HUES48 (cell line): ENCODE results near the gene FAM169A.
"Not testable (repeated sequence)": the region's sequence is repeated elsewhere in the genome, so short reads cannot be mapped to it uniquely, and the experiment has no call there.

Experiments used
- H3K27ac ChIP-seq: one replicate; pipeline ENCODE4 v1.7.0; 2013; ENCODE audit warnings: low read depth, low read length, inconsistent platforms
- H3K27me3 ChIP-seq: 2 replicates; pipeline ENCODE4 v1.6.1; 2013; ENCODE audit warnings: mild to moderate bottlenecking, low read length; ENCODE audit not compliant: control insufficient read depth, insufficient read depth
- H3K36me3 ChIP-seq: 2 replicates; pipeline ENCODE4 v1.6.1; 2013; ENCODE audit warnings: low read length; ENCODE audit not compliant: control insufficient read depth, insufficient read depth
- H3K4me1 ChIP-seq: 2 replicates; pipeline ENCODE4 v1.6.1; 2013; ENCODE audit warnings: mild to moderate bottlenecking, low read length; ENCODE audit not compliant: control insufficient read depth, insufficient read depth
- H3K4me3 ChIP-seq: 2 replicates; pipeline ENCODE4 v1.5.1; 2013; ENCODE audit warnings: mild to moderate bottlenecking, low read depth, low read length
- H3K9ac ChIP-seq: 2 replicates; pipeline ENCODE4 v1.6.1; 2013; ENCODE audit warnings: mild to moderate bottlenecking, low read depth, low read length, moderate library complexity
- H3K9me3 ChIP-seq: 2 replicates; pipeline ENCODE4 v1.6.1; 2013; ENCODE audit warnings: low read length; ENCODE audit not compliant: control insufficient read depth, insufficient read depth

Gene FAM169A

GRCh38 chr5:74865804-74866595 lies at the start of gene FAM169A:
TSS of gene FAM169A (minus strand) at chr5:74866387. CDS start at chr5:74841676, 24,711 bp downstream.
- H3K27me3 ChIP-seq, result no peaks in the 10 kb centered on the region
- peak within 1 kb of the TSS; percentile 97 for H3K27ac ChIP-seq
- no peaks in the 10 kb centered on the region for H3K36me3 ChIP-seq
- H3K9ac ChIP-seq, result peak within 1 kb of the TSS; percentile 94
- no peaks in the 10 kb centered on the region for H3K9me3 ChIP-seq
- H3K4me1 ChIP-seq, result peaks cover 59% of the 10 kb centered on the region
- H3K4me3 ChIP-seq, result peak within 1 kb of the TSS; percentile 95

DNA sequence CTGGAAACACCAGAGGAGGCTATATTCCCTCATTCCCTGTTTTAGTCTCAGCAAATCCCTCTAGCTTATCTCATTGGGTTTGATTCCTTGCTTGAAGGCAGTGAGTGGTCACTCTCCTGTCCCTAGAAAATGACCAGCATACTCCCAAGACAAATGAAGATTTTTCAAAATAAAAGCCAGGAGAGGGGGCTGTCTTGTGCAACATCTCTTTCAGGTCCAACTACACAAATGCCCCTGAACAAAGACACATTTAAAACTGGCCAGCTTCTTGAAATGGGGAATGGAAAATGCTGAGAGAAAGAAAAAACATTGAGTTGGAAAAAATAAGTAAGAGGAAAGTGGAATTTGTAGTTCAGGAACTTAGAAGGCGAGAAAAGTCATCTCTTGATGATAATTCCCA lies 49.3 kb upstream of the FAM169A start:
- H3K36me3 ChIP-seq, result no peaks in the 10 kb centered on the region
- no peaks in the 10 kb centered on the region for H3K27me3 ChIP-seq
- no peak overlapping the region for H3K27ac ChIP-seq
- no peaks in the 10 kb centered on the region for H3K9me3 ChIP-seq
- H3K4me3 ChIP-seq, result no peak overlapping the region
- no peaks in the 10 kb centered on the region for H3K4me1 ChIP-seq
- no peak overlapping the region for H3K9ac ChIP-seq

DNA sequence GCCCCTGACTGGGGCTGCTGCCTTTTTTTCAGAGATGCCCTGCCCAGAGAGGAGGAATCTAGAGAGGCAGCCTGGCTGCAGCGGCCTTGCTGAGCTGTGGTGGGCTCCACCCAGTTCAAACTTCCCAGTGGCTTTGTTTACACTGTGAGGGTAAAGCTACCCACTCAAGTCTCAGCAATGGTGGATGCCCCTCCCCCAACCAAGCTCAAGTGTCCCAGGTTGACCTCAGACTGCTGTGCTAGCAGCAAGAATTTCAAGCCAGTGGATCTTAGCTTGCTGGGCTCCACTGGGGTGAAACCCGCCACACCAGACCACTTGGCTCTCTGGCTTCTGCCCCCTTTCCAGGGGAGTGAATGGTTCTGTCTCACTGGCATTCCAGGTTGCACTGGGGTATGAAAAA lies 45.2 kb upstream of the FAM169A start:
- H3K4me1 ChIP-seq, H3K27me3 ChIP-seq, H3K4me3 ChIP-seq, H3K9me3 ChIP-seq, H3K36me3 ChIP-seq, H3K27ac ChIP-seq, H3K9ac ChIP-seq: not testable (repeated sequence)

- H3K9ac ChIP-seq, H3K36me3 ChIP-seq, H3K27ac ChIP-seq, H3K27me3 ChIP-seq, H3K9me3 ChIP-seq, H3K4me1 ChIP-seq, H3K4me3 ChIP-seq: not testable (repeated sequence)
These were observed 43.7 kb upstream of the FAM169A start for GRCh38 chr5:74909888-74910287.

GRCh38 chr5:74908237-74908636 lies 42.0 kb upstream of the FAM169A start:
- H3K9ac ChIP-seq, H3K36me3 ChIP-seq, H3K27ac ChIP-seq, H3K4me3 ChIP-seq, H3K27me3 ChIP-seq, H3K4me1 ChIP-seq, H3K9me3 ChIP-seq: not testable (repeated sequence)

- H3K4me3 ChIP-seq, H3K9me3 ChIP-seq, H3K9ac ChIP-seq, H3K27ac ChIP-seq, H3K36me3 ChIP-seq, H3K27me3 ChIP-seq, H3K4me1 ChIP-seq: not testable (repeated sequence)
These were observed 38.5 kb upstream of the FAM169A start for GRCh38 chr5:74904713-74905112.

GRCh38 chr5:74903165-74903787 lies 37.1 kb upstream of the FAM169A start:
- H3K36me3 ChIP-seq, result no peaks in the 10 kb centered on the region
- no peaks in the 10 kb centered on the region for H3K27me3 ChIP-seq
- no peak overlapping the region for H3K27ac ChIP-seq
- H3K9me3 ChIP-seq, result no peaks in the 10 kb centered on the region
- H3K4me3 ChIP-seq, result no peak overlapping the region
- no peak overlapping the region for H3K9ac ChIP-seq
- peaks cover 5% of the 10 kb centered on the region; the same call in 1 of the 2 replicates for H3K4me1 ChIP-seq

DNA sequence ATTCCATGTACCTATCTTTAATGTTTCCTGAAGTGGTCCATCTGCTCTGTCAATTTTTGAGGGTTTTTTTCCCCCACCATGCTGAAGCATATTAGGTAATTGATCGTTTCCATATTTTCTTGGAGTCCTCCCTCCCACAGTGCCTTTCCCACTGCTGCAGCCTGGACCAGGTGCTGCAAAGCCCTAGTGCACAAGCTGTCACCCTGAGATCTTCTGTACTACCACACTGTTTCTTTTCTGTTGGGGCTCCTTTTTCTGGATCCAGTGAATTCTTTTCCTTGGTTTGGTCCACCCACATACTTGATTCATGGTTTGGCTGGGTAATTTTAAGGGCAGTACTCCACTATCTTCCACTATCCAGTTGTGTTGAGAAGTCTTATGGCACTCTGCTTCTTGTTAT lies 30.9 kb upstream of the FAM169A start:
- no peak overlapping the region for H3K4me3 ChIP-seq
- no peaks in the 10 kb centered on the region for H3K36me3 ChIP-seq
- no peaks in the 10 kb centered on the region for H3K27me3 ChIP-seq
- H3K9me3 ChIP-seq, result no peaks in the 10 kb centered on the region
- no peak overlapping the region for H3K9ac ChIP-seq
- H3K4me1 ChIP-seq, result no peaks in the 10 kb centered on the region
- H3K27ac ChIP-seq, result no peak overlapping the region

DNA sequence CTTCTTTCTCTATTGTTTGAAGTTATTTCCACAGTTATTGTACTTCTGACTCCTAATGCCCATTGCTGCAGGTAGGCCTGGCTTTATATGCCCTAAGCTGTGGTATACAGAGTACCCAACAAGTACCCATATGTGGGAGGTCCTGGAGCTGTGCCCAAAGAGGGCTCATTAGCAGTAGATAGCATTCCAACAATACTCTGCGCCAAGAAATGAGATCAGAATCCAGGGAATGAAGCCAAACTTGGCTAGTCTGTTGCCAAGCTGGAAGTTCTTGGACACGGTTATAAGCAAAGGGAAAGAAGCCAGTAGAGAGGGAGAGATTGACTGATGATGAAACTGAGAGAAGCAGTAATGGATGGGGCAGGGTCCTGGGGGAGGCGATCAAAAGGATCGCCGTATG lies 29.7 kb upstream of the FAM169A start:
- no peaks in the 10 kb centered on the region for H3K9me3 ChIP-seq
- no peaks in the 10 kb centered on the region for H3K4me1 ChIP-seq
- no peaks in the 10 kb centered on the region for H3K36me3 ChIP-seq
- H3K27ac ChIP-seq, result no peak overlapping the region
- no peaks in the 10 kb centered on the region for H3K27me3 ChIP-seq
- no peak overlapping the region for H3K9ac ChIP-seq
- no peak overlapping the region for H3K4me3 ChIP-seq

- H3K4me1 ChIP-seq, result no peaks in the 10 kb centered on the region
- no peaks in the 10 kb centered on the region for H3K36me3 ChIP-seq
- H3K9ac ChIP-seq, result no peak overlapping the region
- H3K27me3 ChIP-seq, result no peaks in the 10 kb centered on the region
- no peak overlapping the region for H3K4me3 ChIP-seq
- no peak overlapping the region for H3K27ac ChIP-seq
- no peaks in the 10 kb centered on the region for H3K9me3 ChIP-seq
These were observed 28.2 kb upstream of the FAM169A start for GRCh38 chr5:74894351-74894750.

GRCh38 chr5:74892921-74893320 lies 26.7 kb upstream of the FAM169A start:
- Histone ChIP-seq H3K27me3 (no peaks in the 10 kb centered on the region), H3K4me1 (no peaks in the 10 kb centered on the region), H3K36me3 (no peaks in the 10 kb centered on the region), H3K9ac (no peak overlapping the region), H3K9me3 (no peaks in the 10 kb centered on the region), H3K27ac (no peak overlapping the region), H3K4me3 (no peak overlapping the region)
